Bone marrow (tissue), 2 donors: Measurements from ENCODE around the gene EFNA3.
A peak's percentile ranks its signal among the peaks of the same experiment; 100 is the strongest.

Source experiments
- DNase-seq, 2 donors: peaks; one replicate each; lab custom pipeline; 2025; lab: John Stamatoyannopoulos, UW

The EFNA3 gene

GRCh38 chr1:155048449-155049334 is 29.9 kb upstream of the EFNA3 start:
- no peak for DNase-seq

GRCh38 chr1:155049651-155050559 is 28.7 kb upstream of the EFNA3 start:
- DNase-seq, result no peak

GRCh38 chr1:155050560-155051341 is 27.9 kb upstream of the EFNA3 start, which contains the start of gene ADAM15:
Gene ADAM15 (plus strand): TSS chr1:155051316. CDS start chr1:155051387, 71 bp downstream.
- peak; percentile 30 to 63 for DNase-seq

GRCh38 chr1:155051342-155051776 is 27.3 kb upstream of the EFNA3 start:
- no peak for DNase-seq

- peak in 1 of 2 donors; percentile 29 for DNase-seq
Observed at GRCh38 chr1:155051777-155052398, 26.7 kb upstream of the EFNA3 start.

- peak in 1 of 2 donors; percentile 47 for DNase-seq
Observed at GRCh38 chr1:155052439-155053395, 25.9 kb upstream of the EFNA3 start.

GRCh38 chr1:155053531-155054105 is 25.0 kb upstream of the EFNA3 start:
- DNase-seq, result no peak

GRCh38 chr1:155057104-155057503 is 21.5 kb upstream of the EFNA3 start:
- no peak for DNase-seq

- no peak for DNase-seq
Observed at GRCh38 chr1:155057788-155058211, 20.8 kb upstream of the EFNA3 start.

- DNase-seq, result no peak
Observed at GRCh38 chr1:155060736-155061135, 17.9 kb upstream of the EFNA3 start.

- DNase-seq, result peak; percentile 38 to 71
Observed at GRCh38 chr1:155061381-155062150, 17.1 kb upstream of the EFNA3 start.

GRCh38 chr1:155062151-155062686 is 16.4 kb upstream of the EFNA3 start:
- DNase-seq, result no peak

- DNase-seq, result peak; percentile 17 to 39
Observed at GRCh38 chr1:155062702-155063411, 15.8 kb upstream of the EFNA3 start.

GRCh38 chr1:155063550-155064110 is 15.0 kb upstream of the EFNA3 start, which contains the start of gene EFNA4:
Gene EFNA4 (plus strand): TSS chr1:155063740. CDS start chr1:155063824, 84 bp downstream.
- peak; percentile 27 to 85 for DNase-seq

- DNase-seq, result no peak
Observed at GRCh38 chr1:155064111-155064831, 14.4 kb upstream of the EFNA3 start.

- no peak for DNase-seq
Observed at GRCh38 chr1:155064832-155065429, 13.7 kb upstream of the EFNA3 start.
